Measurements from ENCODE around the gene DISC1.
"Not testable (repeated sequence)": the region's sequence is repeated elsewhere in the genome, so short reads cannot be mapped to it uniquely, and the experiment has no call there.

The DISC1 gene

GRCh38 chr1:231669864-231670621 lies 43.5 kb downstream of the DISC1 start:
- not testable (repeated sequence) for DNase-seq (ENCODE audit: low spot score)

GRCh38 chr1:231670755-231671154 lies 44.2 kb downstream of the DISC1 start:
- no peak for DNase-seq (ENCODE audit: low spot score)

- no peak for DNase-seq (ENCODE audit: low spot score)
These were observed 48.0 kb downstream of the DISC1 start for GRCh38 chr1:231674575-231674974.

- no peak for DNase-seq (ENCODE audit: low spot score)
These were observed 49.9 kb downstream of the DISC1 start for GRCh38 chr1:231676487-231676886.

- no peak for DNase-seq (ENCODE audit: low spot score)
These were observed 50.9 kb downstream of the DISC1 start for GRCh38 chr1:231677442-231677841.

GRCh38 chr1:231678011-231678432 lies 51.4 kb downstream of the DISC1 start:
- no peak for DNase-seq (ENCODE audit: low spot score)

- no peak for DNase-seq (ENCODE audit: low spot score)
These were observed 52.5 kb downstream of the DISC1 start for GRCh38 chr1:231679109-231679508.

GRCh38 chr1:231681006-231681405 lies 54.4 kb downstream of the DISC1 start:
- DNase-seq (ENCODE audit: low spot score): no peak

- DNase-seq (ENCODE audit: low spot score): no peak
These were observed 56.2 kb downstream of the DISC1 start for GRCh38 chr1:231682779-231683178.

GRCh38 chr1:231683439-231684165 lies 57.0 kb downstream of the DISC1 start:
- no peak for DNase-seq (ENCODE audit: low spot score)

GRCh38 chr1:231684356-231685244 lies 58.0 kb downstream of the DISC1 start:
- DNase-seq (ENCODE audit: low spot score): no peak

- no peak for DNase-seq (ENCODE audit: low spot score)
These were observed 59.8 kb downstream of the DISC1 start for GRCh38 chr1:231686384-231686783.

GRCh38 chr1:231688989-231689388 lies 62.4 kb downstream of the DISC1 start:
- no peak for DNase-seq (ENCODE audit: low spot score)

GRCh38 chr1:231690059-231690458 lies 63.5 kb downstream of the DISC1 start:
- no peak for DNase-seq (ENCODE audit: low spot score)

GRCh38 chr1:231691618-231692259 lies 65.1 kb downstream of the DISC1 start:
- DNase-seq (ENCODE audit: low spot score): no peak

GRCh38 chr1:231693361-231694074 lies 66.9 kb downstream of the DISC1 start:
- DNase-seq (ENCODE audit: low spot score): no peak

- no peak for DNase-seq (ENCODE audit: low spot score)
These were observed 67.5 kb downstream of the DISC1 start for GRCh38 chr1:231694075-231694431.

- no peak for DNase-seq (ENCODE audit: low spot score)
These were observed 68.0 kb downstream of the DISC1 start for GRCh38 chr1:231694465-231695077.

GRCh38 chr1:231695439-231696255 lies 69.1 kb downstream of the DISC1 start:
- no peak for DNase-seq (ENCODE audit: low spot score)

GRCh38 chr1:231699784-231700183 lies 73.2 kb downstream of the DISC1 start:
- DNase-seq (ENCODE audit: low spot score): no peak
